Duodenal mucosa (tissue), 2 donors: Measurements from ENCODE around the gene NACC1.
A peak's percentile ranks its signal among the peaks of the same experiment; 100 is the strongest.

Source experiments
- H3K27ac ChIP-seq: one replicate; pipeline ENCODE4 v1.7.0; 2013; ENCODE audit warnings: low read depth, low read length
- H3K27me3 ChIP-seq, 2 donors: one replicate each; pipeline ENCODE4 v1.7.0; 2013; ENCODE audit warnings: low read length in 2 of 2, control low read depth in 1 of 2; ENCODE audit not compliant: insufficient read depth in 2 of 2, control insufficient read depth in 1 of 2
- H3K36me3 ChIP-seq, 2 donors: one replicate each; pipeline ENCODE4 v1.7.0; 2013; ENCODE audit warnings: low read length in 2 of 2, control low read depth in 1 of 2; ENCODE audit not compliant: insufficient read depth in 2 of 2, control insufficient read depth in 1 of 2
- H3K4me1 ChIP-seq, 2 donors: one replicate each; pipeline ENCODE4 v1.7.0; 2013; ENCODE audit warnings: low read length in 2 of 2, control low read depth in 1 of 2; ENCODE audit not compliant: insufficient read depth in 2 of 2, control insufficient read depth in 1 of 2
- H3K4me3 ChIP-seq, 2 donors: one replicate each; pipeline ENCODE4 v1.7.0; 2013; ENCODE audit warnings: low read length in 2 of 2, low read depth in 1 of 2
- H3K9ac ChIP-seq, 2 donors: one replicate each; pipeline ENCODE4 v1.7.0; 2013; ENCODE audit warnings: low read length in 2 of 2, low read depth in 1 of 2
- H3K9me3 ChIP-seq, 2 donors: one replicate each; pipeline ENCODE4 v1.7.0; 2013; ENCODE audit warnings: low read length in 2 of 2, control low read depth in 1 of 2; ENCODE audit not compliant: control insufficient read depth in 1 of 2

Gene NACC1

DNA sequence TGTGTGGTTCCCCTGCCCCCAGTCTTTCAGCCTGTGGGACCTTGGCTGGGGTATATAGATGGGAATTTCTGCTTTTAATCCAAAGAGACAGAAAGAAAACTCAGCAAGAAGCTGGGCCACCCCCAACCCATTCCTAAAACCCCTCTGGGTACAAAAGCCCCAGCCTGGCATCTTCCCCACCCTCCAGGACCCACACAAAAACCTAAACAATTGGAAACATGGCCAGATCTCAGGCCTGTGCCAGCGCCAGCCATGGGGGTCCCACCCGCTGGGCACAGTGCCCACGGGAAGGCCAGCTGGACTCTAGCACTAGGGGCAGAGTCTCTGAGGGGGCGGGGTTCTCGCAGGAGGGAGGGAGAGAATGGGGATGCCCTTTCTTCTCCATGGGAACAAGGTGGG lies 24.0 kb upstream of the NACC1 start:
- peaks cover 20 to 21% of the 10 kb centered on the region in 2 donors for H3K4me1 ChIP-seq

DNA sequence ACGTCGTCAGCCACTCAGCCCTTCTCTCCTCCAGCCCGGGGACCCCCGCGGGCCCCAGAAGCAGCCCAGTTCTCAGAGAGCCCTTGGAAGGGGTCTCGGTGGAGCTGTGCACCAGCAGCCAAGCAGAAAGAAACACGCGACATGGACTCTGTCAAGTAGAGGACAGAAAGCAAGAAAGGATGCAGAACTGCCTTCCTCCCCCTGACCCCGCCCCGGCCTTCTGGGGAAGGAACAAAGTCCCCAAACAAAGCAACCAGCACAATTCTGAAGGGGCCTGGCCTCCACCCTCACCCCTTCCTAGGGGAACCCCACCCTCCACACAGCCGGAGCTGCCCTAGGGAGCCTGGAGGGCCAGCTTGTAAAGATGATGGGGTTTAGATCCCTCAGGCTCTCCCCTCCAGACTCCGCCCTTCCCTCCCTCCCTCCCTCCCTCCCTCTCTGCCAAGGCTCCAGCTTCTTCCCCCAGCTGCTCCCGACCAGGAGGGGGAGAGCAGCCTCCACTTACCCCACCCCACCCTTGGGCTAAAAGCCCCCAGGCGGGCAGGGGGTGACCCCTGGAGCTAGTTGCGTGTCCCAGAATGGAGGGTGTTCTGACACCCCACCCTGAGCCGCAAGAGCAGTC lies 23.2 kb upstream of the NACC1 start:
- Histone ChIP-seq H3K9ac (no peak overlapping the region), H3K4me3 (no peak overlapping the region), H3K9me3 (no peaks in the 10 kb centered on the region), H3K27ac (no peak overlapping the region), H3K4me1 (peaks cover 25 to 27% of the 10 kb centered on the region in 2 donors), H3K27me3 (peaks cover 0 to 4% of the 10 kb centered on the region in 2 donors), H3K36me3 (no peaks in the 10 kb centered on the region)

More for the DNA sequence above, 24.0 kb upstream of the NACC1 start:
- H3K27ac ChIP-seq = no peak overlapping the region
- peak overlapping the region in 1 of 2 donors; percentile 17 for H3K9ac ChIP-seq
- no peak overlapping the region for H3K4me3 ChIP-seq
- no peaks in the 10 kb centered on the region for H3K36me3 ChIP-seq
- H3K27me3 ChIP-seq = peaks cover 0 to 4% of the 10 kb centered on the region in 2 donors
- H3K9me3 ChIP-seq = no peaks in the 10 kb centered on the region

DNA sequence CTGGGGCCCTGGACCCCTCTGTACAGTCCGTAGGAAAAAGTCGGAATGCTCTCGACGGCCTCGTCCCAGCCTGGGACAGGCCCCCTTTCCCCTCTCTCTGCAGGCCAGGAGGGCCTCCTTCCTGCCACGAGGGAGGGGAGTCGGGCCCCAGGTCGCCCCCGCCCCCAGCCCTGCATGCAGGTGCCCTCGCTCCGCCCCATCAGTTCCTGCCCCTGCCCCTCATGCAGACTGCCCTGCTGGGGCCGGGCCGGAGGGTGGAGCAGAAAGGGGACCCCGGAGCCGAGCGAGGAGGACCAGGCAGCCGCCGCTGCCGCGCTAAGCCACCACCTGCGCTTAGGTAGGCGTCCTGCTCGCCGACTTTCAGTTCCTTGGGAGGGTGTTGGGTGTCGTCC lies 22.7 kb upstream of the NACC1 start:
- Histone ChIP-seq H3K4me3 (no peak overlapping the region), H3K9ac (no peak overlapping the region), H3K4me1 (peaks cover 25 to 32% of the 10 kb centered on the region in 2 donors), H3K9me3 (no peaks in the 10 kb centered on the region), H3K27ac (no peak overlapping the region), H3K36me3 (no peaks in the 10 kb centered on the region), H3K27me3 (peaks cover 0 to 4% of the 10 kb centered on the region in 2 donors)

- no peak overlapping the region for H3K9ac ChIP-seq
- no peaks in the 10 kb centered on the region for H3K36me3 ChIP-seq
- peaks cover 0 to 4% of the 10 kb centered on the region in 2 donors for H3K27me3 ChIP-seq
- H3K4me1 ChIP-seq = peaks cover 25 to 33% of the 10 kb centered on the region in 2 donors
- peak overlapping the region in 1 of 2 donors; percentile 22 for H3K4me3 ChIP-seq
- H3K9me3 ChIP-seq = no peaks in the 10 kb centered on the region
- H3K27ac ChIP-seq = no peak overlapping the region
These were observed 21.8 kb upstream of the NACC1 start for GRCh38 chr19:13095934-13096927.

DNA sequence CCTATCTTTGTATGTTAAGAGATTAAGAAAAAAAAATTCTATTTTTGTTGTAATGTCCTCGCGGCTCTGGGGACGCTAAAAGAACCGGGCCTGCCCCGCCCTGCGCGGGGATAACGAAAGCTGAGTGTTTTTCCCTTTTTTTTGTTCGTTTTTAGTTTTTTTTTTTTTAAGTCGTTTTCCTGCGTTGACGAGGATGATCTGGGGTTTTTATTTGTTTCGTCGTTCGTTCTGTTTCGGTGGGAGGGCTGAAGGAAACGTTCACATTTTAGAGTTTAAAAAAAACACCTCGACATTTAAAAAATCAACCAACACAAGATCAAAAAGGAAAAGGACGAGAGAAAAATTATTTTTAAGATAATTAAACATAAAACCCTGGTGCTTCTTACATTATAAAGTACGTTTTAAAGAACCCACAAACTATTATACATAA lies 21.0 kb upstream of the NACC1 start:
- Histone ChIP-seq H3K27ac (no peak overlapping the region), H3K36me3 (no peaks in the 10 kb centered on the region), H3K9me3 (no peaks in the 10 kb centered on the region), H3K9ac (no peak overlapping the region), H3K27me3 (peaks cover 0 to 4% of the 10 kb centered on the region in 2 donors), H3K4me3 (no peak overlapping the region), H3K4me1 (peaks cover 28 to 41% of the 10 kb centered on the region in 2 donors)

- Histone ChIP-seq H3K36me3 (no peaks in the 10 kb centered on the region), H3K27me3 (peaks cover 0 to 4% of the 10 kb centered on the region in 2 donors), H3K9me3 (no peaks in the 10 kb centered on the region), H3K4me1 (peaks cover 32 to 46% of the 10 kb centered on the region in 2 donors), H3K27ac (peak overlapping the region; percentile 10), H3K4me3 (no peak overlapping the region), H3K9ac (no peak overlapping the region)
These were observed 20.4 kb upstream of the NACC1 start for GRCh38 chr19:13097463-13098258.

GRCh38 chr19:13098277-13099072 lies 19.6 kb upstream of the NACC1 start:
- Histone ChIP-seq H3K36me3 (no peaks in the 10 kb centered on the region), H3K27ac (no peak overlapping the region), H3K9me3 (no peaks in the 10 kb centered on the region), H3K4me3 (peak overlapping the region; percentile 59 to 72), H3K27me3 (peaks cover 0 to 4% of the 10 kb centered on the region in 2 donors), H3K9ac (peak overlapping the region in 1 of 2 donors; percentile 32), H3K4me1 (peaks cover 32 to 53% of the 10 kb centered on the region in 2 donors)

- peaks cover 0 to 4% of the 10 kb centered on the region in 2 donors for H3K27me3 ChIP-seq
- H3K36me3 ChIP-seq = no peaks in the 10 kb centered on the region
- H3K9me3 ChIP-seq = no peaks in the 10 kb centered on the region
- peak overlapping the region; percentile 74 for H3K27ac ChIP-seq
- peak overlapping the region; percentile 41 to 51 for H3K9ac ChIP-seq
- peak overlapping the region; percentile 59 to 72 for H3K4me3 ChIP-seq
- peaks cover 26 to 48% of the 10 kb centered on the region in 2 donors for H3K4me1 ChIP-seq
These were observed 18.7 kb upstream of the NACC1 start for GRCh38 chr19:13099073-13099999.
